HG03025 (cell line): ENCODE results near the gene MEX3A.
A peak's percentile ranks its signal among the peaks of the same experiment; 100 is the strongest.
"Not testable (repeated sequence)": the region's sequence is repeated elsewhere in the genome, so short reads cannot be mapped to it uniquely, and the experiment has no call there.

Source experiments
- ATAC-seq: cut with Tn5 transposase; IDR thresholded peaks from one replicate; pipeline ENCODE4 v1.9.1; 2021; ENCODE audit warnings: mild to moderate bottlenecking, moderate library complexity; ENCODE audit not compliant: unreplicated experiment, low FRiP score

The MEX3A gene

GRCh38 chr1:156118177-156118868 is 36.1 kb upstream of the MEX3A start:
- no peak for ATAC-seq

- ATAC-seq: no peak
Observed at GRCh38 chr1:156117414-156118176, 35.3 kb upstream of the MEX3A start.

- ATAC-seq: not testable (repeated sequence)
Observed at GRCh38 chr1:156116731-156117130, 34.5 kb upstream of the MEX3A start.

- no peak for ATAC-seq
Observed at GRCh38 chr1:156115514-156116374, 33.5 kb upstream of the MEX3A start.

GRCh38 chr1:156114919-156115513 is 32.8 kb upstream of the MEX3A start:
- ATAC-seq: no peak

GRCh38 chr1:156114101-156114918 is 32.0 kb upstream of the MEX3A start, which contains the start of gene LMNA:
TSS of gene LMNA (plus strand) at chr1:156114711. CDS start at chr1:156114919, 208 bp downstream.
- ATAC-seq: peak; percentile 59

- no peak for ATAC-seq
Observed at GRCh38 chr1:156113282-156113950, 31.2 kb upstream of the MEX3A start.

GRCh38 chr1:156112276-156113137 is 30.2 kb upstream of the MEX3A start:
- ATAC-seq: no peak

- no peak for ATAC-seq
Observed at GRCh38 chr1:156111355-156111962, 29.2 kb upstream of the MEX3A start.

- no peak for ATAC-seq
Observed at GRCh38 chr1:156110252-156110651, 28.0 kb upstream of the MEX3A start.

GRCh38 chr1:156108664-156109241 is 26.5 kb upstream of the MEX3A start:
- no peak for ATAC-seq

GRCh38 chr1:156108057-156108456 is 25.8 kb upstream of the MEX3A start:
- ATAC-seq: no peak

GRCh38 chr1:156106624-156107488 is 24.6 kb upstream of the MEX3A start:
- ATAC-seq: peak; percentile 10

- ATAC-seq: no peak
Observed at GRCh38 chr1:156104861-156105832, 22.9 kb upstream of the MEX3A start.

- no peak for ATAC-seq
Observed at GRCh38 chr1:156104065-156104810, 22.0 kb upstream of the MEX3A start.
